WTC11 (cell line): ENCODE data around the gene TMEM95. TPM values are rescaled to one million over a fixed set of nuclear protein-coding genes. Genes with fewer than 3 reads are reported as not detected.

Experiments
- ATAC-seq: fragments of 200-7000 bp; cut with Tn5 transposase; 2 replicates; pipeline ENCODE4 v1.10.0; 2021; ENCODE audit warnings: mild to moderate bottlenecking, moderate library complexity
- CTCF ChIA-PET: fragments of 300-600 bp; sonication (Branson Sonifier 250); formaldehyde crosslinking; loops from one replicate; lab custom pipeline; 2021; ENCODE audit warnings: antibody characterized with exemption; lab: Charles Lee
- POLR2A ChIA-PET: fragments of 350-600 bp; sonication (Branson Sonifier 250); formaldehyde crosslinking; loops from one replicate; lab custom pipeline; 2021; ENCODE audit warnings: antibody characterized with exemption; lab: Charles Lee
- DNase-seq: peaks from one replicate; pipeline ENCODE4 v3.0.0; 2021; ENCODE audit warnings: low spot score
- H3K27ac Mint-ChIP-seq: 2 replicates; pipeline ENCODE4 v1.8.0; 2021; ENCODE audit warnings: mixed read lengths
- H3K27me3 Mint-ChIP-seq: 2 replicates; pipeline ENCODE4 v1.8.0; 2021; ENCODE audit warnings: low read depth, mild to moderate bottlenecking, moderate library complexity, mixed read lengths
- H3K36me3 Mint-ChIP-seq: 2 replicates; pipeline ENCODE4 v1.8.0; 2021; ENCODE audit warnings: mixed read lengths
- H3K4me1 Mint-ChIP-seq: 2 replicates; pipeline ENCODE4 v1.8.0; 2022; ENCODE audit warnings: mixed read lengths
- H3K4me3 Mint-ChIP-seq: 2 replicates; pipeline ENCODE4 v1.8.0; 2021; ENCODE audit warnings: mild to moderate bottlenecking, moderate library complexity, mixed read lengths
- H3K9me3 Mint-ChIP-seq: 2 replicates; pipeline ENCODE4 v1.8.0; 2021; ENCODE audit warnings: mixed read lengths
- CREB1 ChIP-seq: sonication (generic); formaldehyde crosslinking; IDR thresholded peaks from 2 replicates; pipeline ENCODE4 v1.8.0; 2023; ENCODE audit warnings: mild to moderate bottlenecking, missing genetic modification reagents
- CREM ChIP-seq: sonication (generic); formaldehyde crosslinking; IDR thresholded peaks from 2 replicates; pipeline ENCODE4 v1.8.1; 2022; ENCODE audit warnings: mild to moderate bottlenecking, missing genetic modification reagents, moderate library complexity
- ESRRA ChIP-seq: sonication (generic); formaldehyde crosslinking; IDR thresholded peaks from 2 replicates; pipeline ENCODE4 v1.8.1; 2022; ENCODE audit warnings: mild to moderate bottlenecking, missing genetic modification reagents, borderline replicate concordance
- FOXK1 ChIP-seq: sonication (generic); formaldehyde crosslinking; IDR thresholded peaks from 2 replicates; pipeline ENCODE4 v1.8.0; 2022; ENCODE audit warnings: mild to moderate bottlenecking, moderate library complexity, missing genetic modification reagents
- GABPB1 ChIP-seq: sonication (generic); formaldehyde crosslinking; IDR thresholded peaks from 2 replicates; pipeline ENCODE4 v1.8.1; 2023; ENCODE audit warnings: mild to moderate bottlenecking, missing genetic modification reagents
- MXD4 ChIP-seq: fragments of 250-450 bp; sonication (Bioruptor Pico); IDR thresholded peaks from 2 replicates; pipeline ENCODE4 v1.8.0; 2021; ENCODE audit warnings: mild to moderate bottlenecking, moderate library complexity, borderline replicate concordance
- MYBL2 ChIP-seq: sonication (generic); formaldehyde crosslinking; IDR thresholded peaks from 2 replicates; pipeline ENCODE4 v1.8.1; 2023; ENCODE audit warnings: mild to moderate bottlenecking, moderate library complexity, missing genetic modification reagents
- NR2C2 ChIP-seq: sonication (generic); formaldehyde crosslinking; IDR thresholded peaks from 2 replicates; pipeline ENCODE4 v1.8.0; 2022; ENCODE audit warnings: mild to moderate bottlenecking, missing genetic modification reagents
- RELA ChIP-seq: sonication (generic); formaldehyde crosslinking; IDR thresholded peaks from 2 replicates; pipeline ENCODE4 v1.8.1; 2022; ENCODE audit warnings: missing genetic modification reagents, mild to moderate bottlenecking, borderline replicate concordance
- RORB ChIP-seq: fragments of 250-450 bp; sonication (Bioruptor Pico); IDR thresholded peaks from 2 replicates; pipeline ENCODE4 v1.9.0; 2021; ENCODE audit warnings: mild to moderate bottlenecking
- SP1 ChIP-seq: sonication (generic); formaldehyde crosslinking; conservative IDR thresholded peaks from 2 replicates; pipeline ENCODE4 v1.8.1; 2022; ENCODE audit warnings: missing genetic modification reagents
- TEAD1 ChIP-seq: sonication (generic); formaldehyde crosslinking; IDR thresholded peaks from 2 replicates; pipeline ENCODE4 v1.8.0; 2022; ENCODE audit warnings: mild to moderate bottlenecking, missing genetic modification reagents
- TEAD4 ChIP-seq: sonication (generic); formaldehyde crosslinking; IDR thresholded peaks from 2 replicates; pipeline ENCODE4 v1.8.0; 2022; ENCODE audit warnings: mild to moderate bottlenecking, missing genetic modification reagents
- TP53 ChIP-seq: sonication (generic); formaldehyde crosslinking; IDR thresholded peaks from 2 replicates; pipeline ENCODE4 v1.8.1; 2023; ENCODE audit warnings: mild to moderate bottlenecking, missing genetic modification reagents
- ZNF121 ChIP-seq: sonication (generic); formaldehyde crosslinking; IDR thresholded peaks from 2 replicates; pipeline ENCODE4 v1.8.0; 2023; ENCODE audit warnings: missing genetic modification reagents
- ZNF138 ChIP-seq: sonication (generic); formaldehyde crosslinking; conservative IDR thresholded peaks from 2 replicates; pipeline ENCODE4 v1.8.1; 2022; ENCODE audit warnings: mild to moderate bottlenecking, moderate library complexity, missing genetic modification reagents
- ZNF219 ChIP-seq: sonication (generic); formaldehyde crosslinking; IDR thresholded peaks from 2 replicates; pipeline ENCODE4 v1.8.0; 2023; ENCODE audit warnings: missing genetic modification reagents, mild to moderate bottlenecking, borderline replicate concordance
- ZNF232 ChIP-seq: sonication (generic); formaldehyde crosslinking; IDR thresholded peaks from 2 replicates; pipeline ENCODE4 v1.8.0; 2022; ENCODE audit warnings: mild to moderate bottlenecking, missing genetic modification reagents
- total RNA-seq: library from RNA; stranded (reverse); gene quantifications from 3 replicates; pipeline ENCODE4 v1.2.3, GENCODE V29; 2021
- TF ChIP-seq, protein P1 (sequence below): sonication (generic); formaldehyde crosslinking; IDR thresholded peaks from 2 replicates; pipeline ENCODE4 v1.8.1; 2023; ENCODE audit warnings: mild to moderate bottlenecking, missing genetic modification reagents
- TF ChIP-seq, protein P2 (sequence below): fragments of 250-450 bp; sonication (Bioruptor Pico); IDR thresholded peaks from 2 replicates; pipeline ENCODE4 v2.1.2; 2022; ENCODE audit warnings: mild to moderate bottlenecking, moderate library complexity
- TF ChIP-seq, protein P3 (sequence below): sonication (generic); formaldehyde crosslinking; conservative IDR thresholded peaks from 2 replicates; pipeline ENCODE4 v1.8.1; 2023; ENCODE audit warnings: mild to moderate bottlenecking, low read depth, missing genetic modification reagents, moderate library complexity
- TF ChIP-seq, protein P4 (sequence below): sonication (generic); formaldehyde crosslinking; IDR thresholded peaks from 2 replicates; pipeline ENCODE4 v1.8.1; 2023; ENCODE audit warnings: mild to moderate bottlenecking, missing genetic modification reagents, moderate library complexity
- TF ChIP-seq, protein P5 (sequence below): sonication (generic); formaldehyde crosslinking; IDR thresholded peaks from 2 replicates; pipeline ENCODE4 v1.8.0; 2022; ENCODE audit warnings: mild to moderate bottlenecking, missing genetic modification reagents
- TF ChIP-seq, protein P6 (sequence below): sonication (generic); formaldehyde crosslinking; IDR thresholded peaks from 2 replicates; pipeline ENCODE4 v1.8.1; 2023; ENCODE audit warnings: mild to moderate bottlenecking, moderate library complexity, missing genetic modification reagents

Gene TMEM95
- total RNA-seq, 1 experiment from 2014 or later: not detected

DNA sequence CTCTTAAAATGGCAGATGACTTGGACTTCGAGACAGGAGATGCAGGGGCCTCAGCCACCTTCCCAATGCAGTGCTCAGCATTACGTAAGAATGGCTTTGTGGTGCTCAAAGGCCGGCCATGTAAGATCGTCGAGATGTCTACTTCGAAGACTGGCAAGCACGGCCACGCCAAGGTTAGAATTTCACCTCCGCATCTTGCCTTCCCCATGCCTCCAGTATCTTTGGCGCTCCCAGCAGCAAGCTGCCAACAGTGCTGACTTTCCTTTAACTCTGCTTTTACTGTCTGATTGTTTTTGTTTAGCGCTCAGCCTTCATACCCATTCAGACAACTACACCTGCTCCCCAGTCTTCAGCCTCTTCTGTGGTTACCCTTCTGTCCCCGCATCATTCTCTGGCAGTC is 45.3 kb upstream of the TMEM95 start:
- CTCF ChIA-PET: no interaction called here
- Mint-ChIP-seq H3K27me3 (peaks cover 2% of the 10 kb centered on the region; the same call in 1 of the 2 replicates), H3K4me1 (peaks cover 39% of the 10 kb centered on the region)

DNA sequence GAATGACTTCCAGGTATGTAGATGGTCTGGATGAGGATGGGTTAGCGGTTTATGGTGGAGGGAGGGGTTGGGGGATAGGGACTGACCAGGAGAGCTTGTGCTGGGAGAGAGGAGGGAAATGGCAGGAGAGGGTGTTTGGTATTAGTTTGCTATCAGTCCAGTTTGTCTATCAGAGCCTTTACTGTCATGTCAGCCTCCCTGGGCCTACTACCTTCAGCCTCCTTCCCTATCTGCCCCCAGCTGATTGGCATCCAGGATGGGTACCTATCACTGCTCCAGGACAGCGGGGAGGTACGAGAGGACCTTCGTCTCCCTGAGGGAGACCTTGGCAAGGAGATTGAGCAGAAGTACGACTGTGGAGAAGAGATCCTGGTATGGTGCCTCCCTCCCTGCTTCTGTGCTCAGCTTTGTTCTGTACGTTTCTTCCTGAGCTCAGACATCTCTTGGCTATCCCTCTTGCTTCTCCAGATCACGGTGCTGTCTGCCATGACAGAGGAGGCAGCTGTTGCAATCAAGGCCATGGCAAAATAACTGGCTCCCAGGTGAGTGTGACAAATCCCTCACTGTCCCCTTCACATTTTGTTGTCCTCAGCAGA is 43.7 kb upstream of the TMEM95 start:
- no peak for DNase-seq
- Mint-ChIP-seq H3K4me3 (no peak overlapping the region), H3K27me3 (peaks cover 2% of the 10 kb centered on the region; the same call in 1 of the 2 replicates), H3K9me3 (no peaks in the 10 kb centered on the region), H3K36me3 (peaks cover 46% of the 10 kb centered on the region), H3K27ac (peak overlapping the region; percentile 86; the same call in 1 of the 2 replicates), H3K4me1 (peaks cover 39% of the 10 kb centered on the region)
- ChIA-PET CTCF (interaction anchor here (1.5 kb wide), 1 partner anchor 15 kb away, joined by 3 read pairs; no protein-coding TSS in a partner anchor), POLR2A (no interaction called here)
- TF ChIP-seq CREB1 (CRISPR knock-in tag) (no peak), MYBL2 (CRISPR knock-in tag) (no peak), TEAD4 (CRISPR knock-in tag) (no peak), NR2C2 (CRISPR knock-in tag) (no peak), MXD4 (CRISPR knock-in tag) (no peak), RORB (no peak), TP53 (CRISPR knock-in tag) (no peak), FOXK1 (no peak), ZNF232 (CRISPR knock-in tag) (no peak), ZNF121 (CRISPR knock-in tag) (no peak), ZNF138 (no peak), CREM (CRISPR knock-in tag) (no peak), ESRRA (CRISPR knock-in tag) (no peak), TEAD1 (no peak)
- TF ChIP-seq, protein P1, sequence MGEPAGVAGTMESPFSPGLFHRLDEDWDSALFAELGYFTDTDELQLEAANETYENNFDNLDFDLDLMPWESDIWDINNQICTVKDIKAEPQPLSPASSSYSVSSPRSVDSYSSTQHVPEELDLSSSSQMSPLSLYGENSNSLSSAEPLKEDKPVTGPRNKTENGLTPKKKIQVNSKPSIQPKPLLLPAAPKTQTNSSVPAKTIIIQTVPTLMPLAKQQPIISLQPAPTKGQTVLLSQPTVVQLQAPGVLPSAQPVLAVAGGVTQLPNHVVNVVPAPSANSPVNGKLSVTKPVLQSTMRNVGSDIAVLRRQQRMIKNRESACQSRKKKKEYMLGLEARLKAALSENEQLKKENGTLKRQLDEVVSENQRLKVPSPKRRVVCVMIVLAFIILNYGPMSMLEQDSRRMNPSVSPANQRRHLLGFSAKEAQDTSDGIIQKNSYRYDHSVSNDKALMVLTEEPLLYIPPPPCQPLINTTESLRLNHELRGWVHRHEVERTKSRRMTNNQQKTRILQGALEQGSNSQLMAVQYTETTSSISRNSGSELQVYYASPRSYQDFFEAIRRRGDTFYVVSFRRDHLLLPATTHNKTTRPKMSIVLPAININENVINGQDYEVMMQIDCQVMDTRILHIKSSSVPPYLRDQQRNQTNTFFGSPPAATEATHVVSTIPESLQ: no peak
- TF ChIP-seq, protein P2, sequence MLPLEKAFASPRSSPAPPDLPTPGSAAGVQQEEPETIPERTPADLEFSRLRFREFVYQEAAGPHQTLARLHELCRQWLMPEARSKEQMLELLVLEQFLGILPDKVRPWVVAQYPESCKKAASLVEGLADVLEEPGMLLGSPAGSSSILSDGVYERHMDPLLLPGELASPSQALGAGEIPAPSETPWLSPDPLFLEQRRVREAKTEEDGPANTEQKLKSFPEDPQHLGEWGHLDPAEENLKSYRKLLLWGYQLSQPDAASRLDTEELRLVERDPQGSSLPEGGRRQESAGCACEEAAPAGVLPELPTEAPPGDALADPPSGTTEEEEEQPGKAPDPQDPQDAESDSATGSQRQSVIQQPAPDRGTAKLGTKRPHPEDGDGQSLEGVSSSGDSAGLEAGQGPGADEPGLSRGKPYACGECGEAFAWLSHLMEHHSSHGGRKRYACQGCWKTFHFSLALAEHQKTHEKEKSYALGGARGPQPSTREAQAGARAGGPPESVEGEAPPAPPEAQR (CRISPR knock-in tag): no peak
- TF ChIP-seq, protein P3, sequence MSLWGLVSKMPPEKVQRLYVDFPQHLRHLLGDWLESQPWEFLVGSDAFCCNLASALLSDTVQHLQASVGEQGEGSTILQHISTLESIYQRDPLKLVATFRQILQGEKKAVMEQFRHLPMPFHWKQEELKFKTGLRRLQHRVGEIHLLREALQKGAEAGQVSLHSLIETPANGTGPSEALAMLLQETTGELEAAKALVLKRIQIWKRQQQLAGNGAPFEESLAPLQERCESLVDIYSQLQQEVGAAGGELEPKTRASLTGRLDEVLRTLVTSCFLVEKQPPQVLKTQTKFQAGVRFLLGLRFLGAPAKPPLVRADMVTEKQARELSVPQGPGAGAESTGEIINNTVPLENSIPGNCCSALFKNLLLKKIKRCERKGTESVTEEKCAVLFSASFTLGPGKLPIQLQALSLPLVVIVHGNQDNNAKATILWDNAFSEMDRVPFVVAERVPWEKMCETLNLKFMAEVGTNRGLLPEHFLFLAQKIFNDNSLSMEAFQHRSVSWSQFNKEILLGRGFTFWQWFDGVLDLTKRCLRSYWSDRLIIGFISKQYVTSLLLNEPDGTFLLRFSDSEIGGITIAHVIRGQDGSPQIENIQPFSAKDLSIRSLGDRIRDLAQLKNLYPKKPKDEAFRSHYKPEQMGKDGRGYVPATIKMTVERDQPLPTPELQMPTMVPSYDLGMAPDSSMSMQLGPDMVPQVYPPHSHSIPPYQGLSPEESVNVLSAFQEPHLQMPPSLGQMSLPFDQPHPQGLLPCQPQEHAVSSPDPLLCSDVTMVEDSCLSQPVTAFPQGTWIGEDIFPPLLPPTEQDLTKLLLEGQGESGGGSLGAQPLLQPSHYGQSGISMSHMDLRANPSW (CRISPR knock-in tag): no peak
- TF ChIP-seq, protein P4, sequence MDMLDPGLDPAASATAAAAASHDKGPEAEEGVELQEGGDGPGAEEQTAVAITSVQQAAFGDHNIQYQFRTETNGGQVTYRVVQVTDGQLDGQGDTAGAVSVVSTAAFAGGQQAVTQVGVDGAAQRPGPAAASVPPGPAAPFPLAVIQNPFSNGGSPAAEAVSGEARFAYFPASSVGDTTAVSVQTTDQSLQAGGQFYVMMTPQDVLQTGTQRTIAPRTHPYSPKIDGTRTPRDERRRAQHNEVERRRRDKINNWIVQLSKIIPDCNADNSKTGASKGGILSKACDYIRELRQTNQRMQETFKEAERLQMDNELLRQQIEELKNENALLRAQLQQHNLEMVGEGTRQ (CRISPR knock-in tag): no peak
- TF ChIP-seq, protein P5, sequence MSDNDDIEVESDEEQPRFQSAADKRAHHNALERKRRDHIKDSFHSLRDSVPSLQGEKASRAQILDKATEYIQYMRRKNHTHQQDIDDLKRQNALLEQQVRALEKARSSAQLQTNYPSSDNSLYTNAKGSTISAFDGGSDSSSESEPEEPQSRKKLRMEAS (CRISPR knock-in tag): no peak
- ATAC-seq: no peak

More for the DNA sequence above, 45.3 kb upstream of the TMEM95 start:
- POLR2A ChIA-PET: interaction anchor here (0.8 to 1.1 kb wide), 3 partner anchors 28 to 274 kb away, joined by 3 read pairs; partner anchors contain the start of gene SLC2A4
- Mint-ChIP-seq H3K36me3 (peaks cover 46% of the 10 kb centered on the region), H3K27ac (peak overlapping the region; percentile 86), H3K9me3 (no peaks in the 10 kb centered on the region), H3K4me3 (peak overlapping the region; percentile 89)
- ATAC-seq: no peak
- DNase-seq: no peak
- TF ChIP-seq RELA (CRISPR knock-in tag) (no peak), CREB1 (CRISPR knock-in tag) (no peak), SP1 (CRISPR knock-in tag) (no peak), ZNF219 (CRISPR knock-in tag) (no peak), GABPB1 (CRISPR knock-in tag) (no peak)
- TF ChIP-seq, protein P6, sequence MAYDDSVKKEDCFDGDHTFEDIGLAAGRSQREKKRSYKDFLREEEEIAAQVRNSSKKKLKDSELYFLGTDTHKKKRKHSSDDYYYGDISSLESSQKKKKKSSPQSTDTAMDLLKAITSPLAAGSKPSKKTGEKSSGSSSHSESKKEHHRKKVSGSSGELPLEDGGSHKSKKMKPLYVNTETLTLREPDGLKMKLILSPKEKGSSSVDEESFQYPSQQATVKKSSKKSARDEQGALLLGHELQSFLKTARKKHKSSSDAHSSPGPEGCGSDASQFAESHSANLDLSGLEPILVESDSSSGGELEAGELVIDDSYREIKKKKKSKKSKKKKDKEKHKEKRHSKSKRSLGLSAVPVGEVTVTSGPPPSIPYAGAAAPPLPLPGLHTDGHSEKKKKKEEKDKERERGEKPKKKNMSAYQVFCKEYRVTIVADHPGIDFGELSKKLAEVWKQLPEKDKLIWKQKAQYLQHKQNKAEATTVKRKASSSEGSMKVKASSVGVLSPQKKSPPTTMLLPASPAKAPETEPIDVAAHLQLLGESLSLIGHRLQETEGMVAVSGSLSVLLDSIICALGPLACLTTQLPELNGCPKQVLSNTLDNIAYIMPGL (CRISPR knock-in tag): no peak
